Ureter (tissue), 1 donor: ENCODE results near the gene RIBC2. TPM values are rescaled to one million over a fixed set of nuclear protein-coding genes. Genes with fewer than 3 reads are reported as not detected.
"Not testable (repeated sequence)": the region's sequence is repeated elsewhere in the genome, so short reads cannot be mapped to it uniquely, and the experiment has no call there.

Experiments used
- DNase-seq: peaks from one replicate; pipeline ENCODE4 v3.0.0-alpha.2; 2020; ENCODE audit warnings: low spot score
- total RNA-seq: library from RNA; stranded (reverse); gene quantifications from one replicate; pipeline ENCODE4 v1.2.4, GENCODE V29; 2023
- donor health status: DM: yes; HTN: yes; CAD: no.

The RIBC2 gene, protein sequence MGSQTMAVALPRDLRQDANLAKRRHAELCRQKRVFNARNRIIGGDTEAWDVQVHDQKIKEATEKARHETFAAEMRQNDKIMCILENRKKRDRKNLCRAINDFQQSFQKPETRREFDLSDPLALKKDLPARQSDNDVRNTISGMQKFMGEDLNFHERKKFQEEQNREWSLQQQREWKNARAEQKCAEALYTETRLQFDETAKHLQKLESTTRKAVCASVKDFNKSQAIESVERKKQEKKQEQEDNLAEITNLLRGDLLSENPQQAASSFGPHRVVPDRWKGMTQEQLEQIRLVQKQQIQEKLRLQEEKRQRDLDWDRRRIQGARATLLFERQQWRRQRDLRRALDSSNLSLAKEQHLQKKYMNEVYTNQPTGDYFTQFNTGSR
- total RNA-seq, result 2.1 TPM

DNA sequence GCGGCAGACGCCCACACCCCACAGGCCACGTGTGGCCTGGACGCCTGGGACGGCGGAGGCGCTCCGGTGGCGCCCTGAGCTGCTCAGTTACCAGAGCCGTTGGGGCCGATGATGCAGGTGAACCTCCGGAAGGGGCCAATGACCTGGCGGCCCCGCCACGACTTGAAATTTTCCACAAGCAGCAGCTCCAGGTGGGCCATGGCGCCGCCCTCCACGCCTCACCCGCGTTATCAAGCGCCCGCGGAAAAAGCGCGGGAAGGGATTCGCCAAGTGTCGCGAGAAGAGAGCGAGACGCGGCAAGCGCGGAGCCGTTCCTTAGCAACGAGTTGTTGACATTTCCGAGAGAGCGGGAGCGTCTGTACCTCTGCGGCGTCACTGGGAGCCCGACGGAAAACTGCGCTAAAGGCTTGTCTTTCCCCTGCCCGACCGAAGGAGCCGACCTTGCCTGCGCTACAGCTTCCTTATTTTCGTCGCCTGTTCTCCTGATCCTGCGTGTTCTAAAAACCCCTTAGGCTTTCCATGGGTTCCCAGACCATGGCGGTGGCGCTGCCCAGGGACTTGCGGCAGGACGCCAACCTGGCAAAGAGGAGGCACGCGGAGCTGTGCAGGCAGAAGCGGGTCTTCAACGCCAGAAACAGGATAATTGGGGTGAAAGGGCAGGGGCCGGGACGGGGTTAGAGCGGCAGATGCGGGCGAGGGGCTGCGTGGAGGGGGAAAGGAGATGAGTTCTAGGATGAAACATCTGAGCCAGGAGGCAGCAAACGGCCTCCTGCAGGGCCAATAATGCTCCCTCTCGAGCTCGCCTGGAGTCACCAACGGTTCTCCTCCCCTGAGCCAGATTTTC is at the start of gene RIBC2, which contains the start of gene SMC1B:
RIBC2 (plus strand) TSS at position 326 of the 844 bp plus-strand sequence; CDS start at position 520, 194 bp downstream.
SMC1B (minus strand) TSS at position 232 of the 844 bp plus-strand sequence; CDS start at position 200, 32 bp downstream.
- peak; percentile 72 for DNase-seq

- DNase-seq, result no peak
Measured at GRCh38 chr22:45366713-45367112, 46.8 kb upstream of the RIBC2 start.

- not testable (repeated sequence) for DNase-seq
Measured at GRCh38 chr22:45373592-45373991, 39.9 kb upstream of the RIBC2 start.

GRCh38 chr22:45376009-45376408 is 37.5 kb upstream of the RIBC2 start:
- DNase-seq, result no peak

GRCh38 chr22:45376703-45377102 is 36.8 kb upstream of the RIBC2 start:
- DNase-seq, result no peak

DNA sequence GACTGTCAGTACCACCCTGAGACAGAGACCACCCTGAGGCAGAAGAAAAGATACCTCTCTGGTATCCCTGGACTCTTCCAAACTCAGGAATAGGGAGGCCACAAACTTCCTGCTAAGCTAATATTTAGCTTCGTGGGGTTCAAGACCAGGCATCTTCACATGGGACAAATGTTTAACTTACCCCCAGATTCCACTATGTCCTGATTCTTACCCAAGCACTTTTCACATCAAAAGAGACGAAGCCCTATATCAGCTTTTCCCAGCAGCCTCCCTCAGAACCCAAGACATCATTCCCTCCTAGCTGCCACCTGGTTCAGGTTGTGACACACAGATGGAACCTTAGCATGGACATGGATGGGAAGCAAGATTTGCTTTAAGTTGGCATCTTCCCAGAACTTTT is 32.1 kb upstream of the RIBC2 start:
- DNase-seq, result no peak

DNA sequence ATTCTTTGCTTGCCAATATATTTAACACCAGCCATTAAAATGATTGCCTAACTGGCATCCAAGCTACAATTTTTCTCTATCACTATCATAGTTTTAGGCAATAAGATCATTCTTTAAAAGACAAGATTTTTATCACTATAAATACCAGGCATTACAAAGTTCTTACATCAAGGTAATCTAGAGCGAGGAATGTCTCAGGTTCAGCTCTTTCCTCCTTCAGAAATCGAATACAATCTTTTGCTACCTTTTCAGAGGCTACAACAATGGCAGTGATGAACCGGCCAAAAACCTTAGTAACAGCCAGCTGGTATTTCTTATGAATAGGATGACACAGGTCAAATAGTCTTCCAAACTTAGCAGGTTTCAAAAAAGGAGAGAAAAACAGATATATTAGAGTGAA is 23.9 kb upstream of the RIBC2 start:
- DNase-seq, result no peak

DNA sequence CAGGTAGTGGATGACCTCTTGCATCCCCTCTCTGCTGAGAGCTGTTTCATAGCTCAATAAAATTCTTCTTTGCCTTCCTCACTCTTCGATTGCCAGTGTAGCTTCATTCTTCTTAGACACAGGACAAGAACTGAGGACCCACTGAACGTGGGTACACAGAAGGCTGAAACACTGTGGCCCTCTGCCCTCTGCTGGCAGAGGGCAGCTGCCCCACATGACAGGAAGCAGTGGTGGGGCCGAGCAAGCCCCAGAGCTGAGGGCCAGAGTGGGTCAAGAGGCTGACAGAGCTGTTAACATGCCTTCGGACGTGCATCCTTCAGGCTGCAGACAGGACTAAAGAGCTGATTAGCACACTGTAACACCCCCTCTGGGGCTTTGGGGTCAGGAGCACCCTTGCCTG is 15.7 kb upstream of the RIBC2 start:
- DNase-seq, result no peak

DNA sequence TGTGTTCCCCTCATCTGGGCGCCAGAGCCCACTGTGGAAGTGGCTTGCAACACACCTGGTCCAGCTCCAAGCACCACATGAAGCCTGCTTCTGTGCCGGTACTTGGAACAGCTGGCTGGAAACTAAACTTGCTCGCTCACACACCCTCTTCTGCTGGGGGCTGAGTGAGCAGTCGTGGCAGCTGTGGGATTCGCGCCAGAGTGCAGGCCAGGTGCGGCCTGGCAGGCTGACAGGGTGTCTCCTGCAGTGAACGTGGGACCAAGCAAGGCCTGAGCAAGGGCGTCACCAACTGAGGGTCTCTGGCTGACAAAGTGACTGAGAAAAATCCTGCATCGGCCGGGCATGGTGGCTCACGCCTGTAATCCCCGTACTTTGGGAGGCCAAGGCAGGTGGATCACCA is 15.3 kb upstream of the RIBC2 start:
- DNase-seq, result no peak

GRCh38 chr22:45399712-45400445 is 13.6 kb upstream of the RIBC2 start:
- no peak for DNase-seq

GRCh38 chr22:45402466-45402985 is 11.0 kb upstream of the RIBC2 start:
- DNase-seq, result no peak

DNA sequence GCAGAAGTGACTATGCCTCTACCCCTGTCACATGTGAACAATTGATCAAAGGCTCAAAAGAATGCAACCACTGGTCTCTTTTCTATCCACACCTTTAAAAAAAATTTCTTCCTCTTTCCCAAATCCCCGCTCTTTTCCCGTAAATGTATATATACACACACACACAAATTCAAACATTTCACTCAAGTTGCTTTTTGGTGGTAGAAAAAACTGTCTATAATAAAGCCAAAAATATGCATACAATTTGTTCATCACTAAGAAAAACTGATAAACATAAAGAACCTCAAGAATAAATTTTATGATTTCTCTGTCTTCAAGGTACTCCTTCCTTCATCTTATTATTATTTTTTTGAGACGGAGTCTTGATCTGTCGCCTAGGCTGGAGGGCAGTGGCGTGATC is 5.7 kb upstream of the RIBC2 start:
- no peak for DNase-seq

- DNase-seq, result no peak
Measured at GRCh38 chr22:45413013-45413367, 503 bp upstream of the RIBC2 start.

DNA sequence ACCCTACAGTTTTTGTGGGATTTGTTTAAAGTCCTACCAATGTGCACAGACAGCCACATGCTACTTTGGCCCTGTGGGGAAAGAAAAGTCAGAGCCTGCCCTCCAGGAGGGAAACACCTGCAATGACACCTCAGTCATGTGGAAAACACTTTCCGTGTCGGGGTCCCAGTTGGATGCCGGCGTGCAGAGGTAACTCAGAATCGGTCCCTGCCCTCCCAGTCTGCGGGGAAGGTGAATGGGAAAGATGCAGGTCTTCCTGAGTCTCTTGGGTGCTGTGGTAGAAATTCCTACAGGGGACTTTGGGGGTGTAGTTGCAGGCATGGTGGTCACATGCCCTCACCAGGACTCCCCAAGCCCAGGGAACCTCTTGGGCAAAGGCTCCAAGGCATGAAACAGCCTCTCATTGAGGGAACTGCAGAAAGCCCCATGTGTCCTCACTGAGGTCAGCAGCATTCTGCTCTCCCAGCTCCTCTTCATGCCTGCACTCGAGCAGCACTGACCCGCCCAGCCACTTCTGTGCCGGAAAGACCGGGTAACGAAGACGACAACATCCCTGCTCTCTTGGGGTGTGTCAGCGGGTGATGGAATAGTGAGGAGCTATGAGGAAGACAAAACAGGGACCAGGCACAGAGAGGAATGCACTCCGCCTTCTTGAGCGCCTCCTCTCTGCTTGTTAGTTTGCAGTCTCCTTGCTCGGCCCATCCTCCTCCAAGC is 4.7 kb downstream of the RIBC2 start:
- DNase-seq, result peak; percentile 43

- no peak for DNase-seq
Measured at GRCh38 chr22:45418770-45419138, 5.3 kb downstream of the RIBC2 start.

DNA sequence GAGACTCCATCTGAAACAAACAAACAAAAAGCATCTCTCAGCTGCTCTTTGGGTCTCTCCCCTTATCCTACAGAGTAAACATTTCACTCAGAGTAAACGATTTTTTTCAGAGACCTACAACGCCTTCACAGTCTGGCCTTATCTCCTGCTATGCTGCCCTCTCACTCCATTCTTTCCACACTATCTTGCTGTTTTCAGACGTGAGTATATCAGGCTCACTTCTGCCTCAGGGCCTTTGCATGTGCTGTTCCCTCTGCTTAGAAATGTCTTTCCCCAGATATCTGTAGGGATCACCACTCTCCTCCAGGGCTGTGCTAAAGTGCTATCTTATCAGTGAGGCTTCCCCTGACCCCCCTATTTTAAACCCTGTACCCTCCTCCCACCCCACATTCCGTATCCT is 6.5 kb downstream of the RIBC2 start:
- DNase-seq, result no peak

DNA sequence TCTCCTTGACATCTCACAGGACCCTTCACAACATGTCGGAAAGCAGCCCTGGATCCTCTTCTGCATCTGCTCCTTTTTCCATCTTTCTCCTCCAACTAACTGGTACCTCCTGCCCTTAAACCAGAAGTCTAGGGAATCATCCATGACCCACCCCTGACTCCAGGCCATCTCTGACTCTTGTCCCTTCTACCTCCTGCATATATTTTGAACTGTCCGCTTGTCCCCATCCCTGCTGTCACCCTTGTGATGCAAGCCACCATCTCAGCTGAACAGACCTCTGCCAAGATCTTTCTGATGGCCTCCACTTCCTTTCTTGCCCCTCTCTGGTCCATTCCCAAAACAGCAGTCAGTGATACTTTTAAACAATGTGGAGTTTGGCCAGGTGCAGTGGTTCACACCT is 7.0 kb downstream of the RIBC2 start:
- DNase-seq, result peak; percentile 28

GRCh38 chr22:45421349-45422055 is 8.0 kb downstream of the RIBC2 start:
- DNase-seq, result no peak

DNA sequence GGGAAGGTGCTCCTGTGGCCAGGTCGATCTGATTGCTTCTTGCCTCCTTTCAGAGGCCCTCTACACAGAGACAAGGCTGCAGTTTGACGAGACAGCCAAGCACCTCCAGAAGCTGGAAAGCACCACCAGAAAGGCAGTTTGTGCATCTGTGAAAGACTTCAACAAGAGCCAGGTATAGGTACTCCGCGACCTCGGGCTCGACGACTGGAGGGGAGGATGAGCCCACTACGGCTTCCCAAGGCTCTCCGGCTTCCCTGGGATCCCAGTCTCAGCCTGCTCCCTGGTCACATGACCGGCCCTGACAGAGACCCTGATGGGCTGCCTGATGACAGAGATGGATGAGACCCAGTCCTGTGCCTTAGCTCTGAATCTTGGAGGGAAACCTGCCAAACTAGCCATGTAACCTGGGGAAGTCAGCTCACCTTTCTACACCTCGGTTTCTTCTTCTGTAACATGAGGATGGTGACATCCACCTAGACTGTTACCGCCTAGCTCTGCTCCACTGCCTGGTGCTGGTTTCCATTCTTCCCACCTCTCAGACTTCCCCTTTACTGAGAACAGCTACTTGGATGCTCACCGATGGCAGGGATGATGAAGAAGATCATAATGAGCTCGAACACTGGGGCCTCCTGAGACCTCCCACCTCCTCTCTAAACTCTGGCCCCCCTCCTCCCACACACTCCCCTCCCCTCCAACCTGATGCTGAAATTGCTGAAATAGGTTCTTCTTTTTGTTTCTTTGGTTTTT is 8.9 kb downstream of the RIBC2 start:
- DNase-seq, result peak; percentile 29

GRCh38 chr22:45423524-45423923 is 10.0 kb downstream of the RIBC2 start:
- DNase-seq, result peak; percentile 36
